ENCODE data around the gene BCL2.
A peak's percentile ranks its signal among the peaks of the same experiment; 100 is the strongest.

BCL2 gene

GRCh38 chr18:63284827-63285733 is 34.5 kb downstream of the BCL2 start:
- DNase-seq = peak; percentile 51

GRCh38 chr18:63284173-63284799 is 35.3 kb downstream of the BCL2 start:
- DNase-seq = no peak

- DNase-seq = no peak
These were observed 36.1 kb downstream of the BCL2 start for GRCh38 chr18:63283305-63284094.

- no peak for DNase-seq
These were observed 36.8 kb downstream of the BCL2 start for GRCh38 chr18:63282793-63283192.

- DNase-seq = no peak
These were observed 46.2 kb downstream of the BCL2 start for GRCh38 chr18:63273222-63273927.

GRCh38 chr18:63272638-63273037 is 46.9 kb downstream of the BCL2 start:
- DNase-seq = no peak

- DNase-seq = no peak
These were observed 47.7 kb downstream of the BCL2 start for GRCh38 chr18:63271881-63272299.

- DNase-seq = no peak
These were observed 48.4 kb downstream of the BCL2 start for GRCh38 chr18:63271148-63271547.

GRCh38 chr18:63267975-63268721 is 51.4 kb downstream of the BCL2 start:
- peak; percentile 77 for DNase-seq

GRCh38 chr18:63266888-63267790 is 52.4 kb downstream of the BCL2 start:
- no peak for DNase-seq

GRCh38 chr18:63265326-63265725 is 54.2 kb downstream of the BCL2 start:
- DNase-seq = no peak

GRCh38 chr18:63264871-63265270 is 54.7 kb downstream of the BCL2 start:
- DNase-seq = no peak

- DNase-seq = no peak
These were observed 56.1 kb downstream of the BCL2 start for GRCh38 chr18:63263444-63263843.

GRCh38 chr18:63262369-63263335 is 56.9 kb downstream of the BCL2 start:
- no peak for DNase-seq

GRCh38 chr18:63261029-63261428 is 58.5 kb downstream of the BCL2 start:
- no peak for DNase-seq

- no peak for DNase-seq
These were observed 59.2 kb downstream of the BCL2 start for GRCh38 chr18:63260380-63260754.

- peak; percentile 89 for DNase-seq
These were observed 59.8 kb downstream of the BCL2 start for GRCh38 chr18:63259567-63260379.

- DNase-seq = peak; percentile 81
These were observed 60.6 kb downstream of the BCL2 start for GRCh38 chr18:63258749-63259566.

All from NCI-H526 treated with DMSO at 0.1 percent for 48 hours (cell line).